Body of pancreas (tissue), 4 donors: Measurements from ENCODE around the gene RADX.

Experiments used
- POLR2A ChIP-seq, 3 donors: fragments of 450-650 bp; IDR thresholded peaks; one replicate each; pipeline ENCODE4 v1.6.1; 2016; ENCODE audit warnings: antibody characterized with exemption in 3 of 3, mild to moderate bottlenecking in 2 of 3
- TF ChIP-seq, protein P1 (sequence below), 7 experiments: fragments of 450-650 bp in 4 of 7; fragments of 200-600 bp in 3 of 7; sonication (generic) in 3 of 7; IDR thresholded peaks; one replicate each; pipeline ENCODE4 v1.5.1; 2016 to 2019; ENCODE audit warnings: antibody characterized with exemption in 7 of 7

DNA sequence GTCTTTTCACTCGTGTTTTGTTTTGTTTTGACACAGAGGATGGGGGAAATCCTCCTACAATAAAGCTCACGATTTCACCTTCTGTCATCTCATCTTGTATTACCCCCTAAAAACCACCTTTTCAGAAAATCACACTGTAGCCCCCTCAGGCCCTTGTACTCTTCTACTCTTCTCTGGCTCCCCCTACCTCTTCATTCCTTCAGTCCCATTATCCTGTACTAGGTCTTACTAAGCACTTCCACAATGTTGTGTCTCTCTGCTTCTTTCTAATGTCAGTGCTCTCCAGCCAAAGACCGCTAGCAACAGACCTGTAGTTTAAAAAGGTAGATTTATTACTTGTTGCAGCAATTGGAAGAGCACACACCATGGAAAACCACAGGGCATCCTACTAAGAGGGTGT lies 84.7 kb downstream of the RADX start:
- no peak for TF ChIP-seq POLR2A (IDR thresholded peaks at IDR 0.05)
- TF ChIP-seq, protein P1, sequence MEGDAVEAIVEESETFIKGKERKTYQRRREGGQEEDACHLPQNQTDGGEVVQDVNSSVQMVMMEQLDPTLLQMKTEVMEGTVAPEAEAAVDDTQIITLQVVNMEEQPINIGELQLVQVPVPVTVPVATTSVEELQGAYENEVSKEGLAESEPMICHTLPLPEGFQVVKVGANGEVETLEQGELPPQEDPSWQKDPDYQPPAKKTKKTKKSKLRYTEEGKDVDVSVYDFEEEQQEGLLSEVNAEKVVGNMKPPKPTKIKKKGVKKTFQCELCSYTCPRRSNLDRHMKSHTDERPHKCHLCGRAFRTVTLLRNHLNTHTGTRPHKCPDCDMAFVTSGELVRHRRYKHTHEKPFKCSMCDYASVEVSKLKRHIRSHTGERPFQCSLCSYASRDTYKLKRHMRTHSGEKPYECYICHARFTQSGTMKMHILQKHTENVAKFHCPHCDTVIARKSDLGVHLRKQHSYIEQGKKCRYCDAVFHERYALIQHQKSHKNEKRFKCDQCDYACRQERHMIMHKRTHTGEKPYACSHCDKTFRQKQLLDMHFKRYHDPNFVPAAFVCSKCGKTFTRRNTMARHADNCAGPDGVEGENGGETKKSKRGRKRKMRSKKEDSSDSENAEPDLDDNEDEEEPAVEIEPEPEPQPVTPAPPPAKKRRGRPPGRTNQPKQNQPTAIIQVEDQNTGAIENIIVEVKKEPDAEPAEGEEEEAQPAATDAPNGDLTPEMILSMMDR (IDR thresholded peaks at IDR 0.05) = no peak
